ENCODE results near the gene AKT3.

DNA sequence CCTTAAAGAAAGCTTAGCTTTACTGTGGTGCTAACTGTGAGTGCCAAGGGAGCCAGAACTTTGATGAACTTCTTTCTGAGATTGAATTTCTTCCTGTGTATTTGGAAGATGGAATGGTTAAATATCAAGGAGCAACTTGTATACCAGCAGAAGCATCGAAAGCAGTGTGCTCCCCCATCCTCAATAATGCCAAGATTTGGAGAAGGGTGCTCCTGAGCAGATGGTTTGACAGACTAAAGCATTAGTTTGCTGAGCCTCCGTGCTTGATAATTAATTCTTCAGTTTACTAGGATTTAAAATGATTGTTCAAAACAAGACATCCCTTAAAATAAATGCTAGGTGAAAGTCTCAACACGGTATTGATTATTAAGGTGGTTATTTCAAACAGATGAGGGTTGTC is 42.4 kb upstream of the AKT3 start:
- TF ChIP-seq, protein P1, sequence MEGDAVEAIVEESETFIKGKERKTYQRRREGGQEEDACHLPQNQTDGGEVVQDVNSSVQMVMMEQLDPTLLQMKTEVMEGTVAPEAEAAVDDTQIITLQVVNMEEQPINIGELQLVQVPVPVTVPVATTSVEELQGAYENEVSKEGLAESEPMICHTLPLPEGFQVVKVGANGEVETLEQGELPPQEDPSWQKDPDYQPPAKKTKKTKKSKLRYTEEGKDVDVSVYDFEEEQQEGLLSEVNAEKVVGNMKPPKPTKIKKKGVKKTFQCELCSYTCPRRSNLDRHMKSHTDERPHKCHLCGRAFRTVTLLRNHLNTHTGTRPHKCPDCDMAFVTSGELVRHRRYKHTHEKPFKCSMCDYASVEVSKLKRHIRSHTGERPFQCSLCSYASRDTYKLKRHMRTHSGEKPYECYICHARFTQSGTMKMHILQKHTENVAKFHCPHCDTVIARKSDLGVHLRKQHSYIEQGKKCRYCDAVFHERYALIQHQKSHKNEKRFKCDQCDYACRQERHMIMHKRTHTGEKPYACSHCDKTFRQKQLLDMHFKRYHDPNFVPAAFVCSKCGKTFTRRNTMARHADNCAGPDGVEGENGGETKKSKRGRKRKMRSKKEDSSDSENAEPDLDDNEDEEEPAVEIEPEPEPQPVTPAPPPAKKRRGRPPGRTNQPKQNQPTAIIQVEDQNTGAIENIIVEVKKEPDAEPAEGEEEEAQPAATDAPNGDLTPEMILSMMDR (IDR thresholded peaks at IDR 0.05), result no peak
- TF ChIP-seq POLR2A (IDR thresholded peaks at IDR 0.05), result no peak
